GM18870 (cell line): Measurements from ENCODE around the gene CREB1.

Source experiments
- ATAC-seq: cut with Tn5 transposase; IDR thresholded peaks from one replicate; pipeline ENCODE4 v1.9.1; 2021; ENCODE audit warnings: moderate library complexity; ENCODE audit not compliant: unreplicated experiment

Gene CREB1

DNA sequence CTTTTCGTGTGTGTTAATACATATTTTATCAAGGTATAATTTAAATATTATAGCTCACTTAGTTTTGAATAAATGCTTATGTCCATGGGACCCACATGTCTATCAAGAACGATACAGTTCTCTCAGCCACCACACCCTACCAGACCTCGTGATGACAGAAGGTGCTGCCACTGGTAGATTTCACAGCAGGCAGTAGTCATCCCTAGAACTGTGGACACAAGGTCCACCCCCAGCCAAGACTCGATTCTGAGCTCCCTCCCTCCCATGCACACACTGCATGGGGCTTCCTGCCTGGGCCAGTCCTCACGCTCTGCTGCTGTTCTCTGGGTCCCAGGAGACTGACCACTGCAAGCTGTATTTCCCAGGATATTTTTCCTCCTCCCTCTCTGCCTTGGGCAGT, 26.5 kb upstream of the CREB1 start:
- peak; percentile 68 for ATAC-seq

DNA sequence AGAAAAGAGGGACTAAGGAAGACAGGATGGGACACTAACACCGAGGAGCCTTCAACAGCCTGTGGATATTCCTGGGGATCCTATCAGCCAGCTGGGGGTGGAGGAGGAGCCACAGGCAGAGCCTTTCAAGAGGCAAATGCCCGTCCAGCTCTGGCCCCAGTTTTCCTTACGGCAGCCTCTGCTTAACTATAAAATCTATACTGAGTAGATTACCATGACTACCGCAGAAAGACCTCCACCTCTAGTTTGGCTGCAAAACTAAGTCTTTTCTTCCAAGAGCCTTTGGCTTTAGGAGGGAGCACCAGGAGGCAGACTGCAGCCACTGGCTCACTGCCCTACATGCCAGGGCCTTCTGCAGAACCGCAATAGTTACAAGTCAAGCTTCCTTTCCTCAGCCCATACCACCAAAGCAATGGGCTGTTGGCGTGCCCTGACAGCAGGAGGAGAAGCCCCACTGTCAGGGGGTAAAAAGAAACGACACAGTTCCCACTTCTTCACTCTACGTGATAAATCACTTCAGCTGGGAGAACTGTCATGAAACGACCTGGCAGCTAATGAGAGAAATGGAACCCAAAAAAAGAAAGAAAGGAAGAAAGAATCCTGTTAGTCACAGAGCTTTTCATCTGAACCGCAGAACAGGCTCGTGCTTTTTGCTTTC, 25.1 kb upstream of the CREB1 start:
- no peak for ATAC-seq

DNA sequence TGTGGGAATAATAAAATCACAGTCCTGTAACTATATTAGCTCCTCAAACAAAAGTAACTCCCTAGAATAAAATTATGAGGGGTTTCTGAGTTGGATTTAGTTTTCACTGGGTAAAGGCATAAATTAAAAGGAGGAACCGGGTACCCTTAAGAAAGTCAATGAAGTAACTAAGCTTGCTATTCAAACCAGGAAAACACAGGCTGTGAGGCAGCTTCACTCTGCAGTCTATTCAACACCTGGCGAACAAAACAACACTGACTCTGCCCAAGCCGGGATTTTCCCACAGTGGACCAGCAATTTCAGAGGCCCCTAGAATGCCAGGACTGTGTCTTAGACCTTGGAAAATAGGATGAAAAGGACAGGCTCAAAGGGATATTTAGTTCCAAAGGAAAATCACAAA, 24.6 kb upstream of the CREB1 start:
- ATAC-seq: no peak

DNA sequence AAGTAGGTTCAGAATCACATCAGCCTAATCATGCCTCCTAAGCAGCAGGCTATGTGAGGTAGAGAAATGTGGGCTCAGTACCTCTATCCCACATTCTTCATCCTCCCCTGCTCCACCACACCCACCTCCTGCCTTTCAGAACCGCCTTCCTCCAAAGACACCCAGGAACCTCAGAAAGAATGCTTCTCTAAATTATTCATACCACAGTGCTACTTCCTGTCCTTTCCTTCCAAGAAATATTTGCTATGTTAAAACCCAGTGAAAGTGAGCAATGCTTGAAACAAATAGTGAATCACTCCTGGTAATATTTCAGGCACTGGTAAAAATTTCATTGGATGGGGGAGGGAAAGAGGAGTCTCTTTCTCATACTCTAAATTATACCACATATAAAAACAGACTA, 24.0 kb upstream of the CREB1 start:
- no peak for ATAC-seq

DNA sequence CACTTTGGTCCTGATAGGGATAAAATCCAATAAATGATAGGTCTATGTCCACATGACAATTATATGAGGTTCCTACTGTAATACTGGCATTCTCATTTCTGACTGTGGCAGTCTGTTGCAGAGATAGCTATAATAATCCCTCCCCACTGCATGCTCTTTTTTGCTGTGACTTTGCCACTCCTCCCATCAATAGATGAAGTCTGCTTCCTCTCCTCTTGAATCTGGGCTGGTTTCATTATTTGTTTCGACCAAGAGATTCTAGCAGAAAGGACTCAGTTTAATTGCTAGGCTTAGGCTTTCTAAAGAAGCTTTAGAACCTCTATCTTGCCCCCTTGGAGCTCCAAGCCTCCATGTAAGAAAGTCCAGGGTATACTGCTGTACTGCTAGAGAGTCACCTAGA, 23.3 kb upstream of the CREB1 start:
- ATAC-seq: no peak

DNA sequence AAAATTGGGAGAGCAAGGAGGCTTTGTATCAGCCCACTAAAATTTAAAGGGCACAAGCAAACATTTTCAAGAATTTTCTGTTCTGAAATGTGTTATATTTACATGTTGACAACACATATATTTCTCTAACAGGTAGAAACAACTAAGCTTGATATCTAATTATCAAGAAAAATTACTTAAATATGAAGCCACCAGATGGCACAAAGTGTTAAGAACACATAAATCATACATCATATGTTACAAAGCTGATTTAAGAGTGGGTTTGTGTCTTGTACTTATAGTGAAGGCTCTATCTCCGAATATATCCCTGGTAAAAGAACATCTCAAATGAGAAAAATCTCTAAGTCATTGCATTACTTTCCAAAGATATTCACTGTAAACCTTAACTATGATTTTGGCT, 19.6 kb upstream of the CREB1 start:
- ATAC-seq: no peak

DNA sequence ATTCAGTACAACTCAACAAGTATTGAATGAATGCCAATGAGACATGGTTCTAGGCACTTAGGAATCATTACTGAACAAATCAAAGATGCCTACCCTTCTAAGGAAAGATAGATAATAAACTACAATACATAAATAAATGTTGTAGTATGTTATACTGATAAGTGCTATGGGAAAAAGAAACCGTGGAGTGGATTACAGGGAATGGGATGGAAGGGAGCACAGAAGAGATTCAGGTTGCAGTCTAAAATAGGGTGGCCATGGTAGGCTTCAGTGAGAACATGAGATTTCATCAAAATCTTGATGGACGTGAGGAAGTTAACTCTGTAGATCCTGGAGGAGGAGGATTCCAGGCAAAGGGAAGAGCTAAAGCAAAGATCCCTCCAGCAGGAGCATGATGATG, 17.9 kb upstream of the CREB1 start:
- ATAC-seq: no peak

DNA sequence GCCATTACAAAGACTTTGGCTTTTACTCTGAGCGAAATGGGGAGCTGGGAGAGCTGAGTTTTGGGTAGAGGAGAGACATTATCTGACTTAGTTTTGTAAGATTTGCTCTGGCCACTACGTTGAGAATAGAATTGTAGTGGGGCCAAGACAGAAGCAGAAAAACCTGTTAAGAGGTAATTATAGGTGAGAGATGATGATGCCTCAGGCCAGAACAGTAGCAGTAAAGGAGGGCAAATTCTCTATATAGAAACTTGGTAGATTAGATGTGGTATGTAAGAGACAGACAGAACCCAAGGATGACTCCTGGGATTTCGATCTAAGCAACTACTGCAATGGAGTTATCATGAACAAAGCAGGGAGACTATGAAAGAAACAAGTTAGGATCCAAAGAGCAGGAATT, 17.4 kb upstream of the CREB1 start:
- no peak for ATAC-seq

DNA sequence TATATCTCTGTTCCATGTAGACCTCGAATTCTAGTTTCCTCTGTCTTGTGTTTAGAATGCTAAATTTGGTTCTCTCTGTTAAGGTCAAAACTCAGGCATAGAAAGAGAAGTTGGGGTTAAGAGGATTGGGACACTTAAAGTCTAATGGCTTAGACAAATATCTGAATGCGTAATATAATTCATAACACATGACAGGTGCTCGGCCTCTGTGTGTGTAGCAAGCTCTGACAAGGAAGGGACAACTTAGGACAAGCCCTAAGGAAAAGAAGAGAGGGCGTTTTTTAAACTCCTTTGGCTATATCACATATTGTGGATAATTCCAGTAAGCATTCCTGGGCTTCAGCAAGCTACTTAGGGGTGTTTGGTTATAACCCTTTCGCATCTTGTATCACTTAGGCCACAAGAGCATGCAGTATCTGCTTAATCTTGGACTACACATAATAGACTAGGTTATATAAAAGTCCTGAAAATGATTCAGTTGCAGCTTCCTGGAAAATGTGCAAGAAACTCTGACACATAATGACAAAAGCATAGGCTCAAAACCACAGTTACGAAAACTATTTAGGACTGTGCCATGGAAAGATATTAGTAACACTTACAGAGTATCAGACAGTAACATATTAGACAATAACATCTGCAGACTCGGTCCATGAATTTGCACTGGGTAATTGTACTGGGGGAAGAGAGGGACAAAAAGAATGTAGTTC, 16.1 kb upstream of the CREB1 start:
- ATAC-seq: no peak

DNA sequence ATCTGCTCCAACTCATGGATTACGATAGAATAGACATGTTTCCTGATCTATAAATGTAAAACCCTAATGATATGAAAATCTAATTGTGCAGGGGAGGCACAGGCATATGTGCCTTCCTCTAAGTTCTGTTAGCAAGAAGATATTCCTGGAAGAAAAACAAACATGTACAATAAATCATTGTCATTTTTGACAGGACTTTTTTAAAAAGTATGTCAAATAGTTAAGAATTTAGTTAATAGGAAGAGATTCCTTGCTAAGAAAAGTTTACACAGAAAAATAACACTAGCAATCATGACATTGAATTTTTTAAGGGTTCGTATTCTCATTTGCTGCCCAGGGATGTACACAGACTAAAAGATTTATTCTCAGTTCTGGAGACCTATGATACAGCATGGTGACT, 15.3 kb upstream of the CREB1 start:
- no peak for ATAC-seq

DNA sequence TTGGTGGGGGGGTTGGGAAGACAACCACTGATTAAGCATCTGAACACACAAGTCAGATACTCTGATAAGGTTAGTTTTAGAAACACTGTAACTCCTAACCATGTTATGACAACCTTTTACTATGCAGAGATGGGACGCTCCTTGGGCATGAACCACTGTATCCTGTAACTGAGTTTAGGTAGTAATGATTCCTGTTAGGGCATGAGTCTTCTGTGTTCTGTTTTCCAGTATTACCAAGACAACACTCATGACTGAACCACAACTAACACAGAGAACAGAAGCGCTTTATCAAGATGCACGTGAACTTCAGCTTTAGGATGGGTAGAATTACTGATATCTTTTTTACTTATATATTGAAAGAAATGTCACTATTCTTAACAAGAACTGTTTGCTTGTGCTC, 14.1 kb upstream of the CREB1 start:
- ATAC-seq: no peak

DNA sequence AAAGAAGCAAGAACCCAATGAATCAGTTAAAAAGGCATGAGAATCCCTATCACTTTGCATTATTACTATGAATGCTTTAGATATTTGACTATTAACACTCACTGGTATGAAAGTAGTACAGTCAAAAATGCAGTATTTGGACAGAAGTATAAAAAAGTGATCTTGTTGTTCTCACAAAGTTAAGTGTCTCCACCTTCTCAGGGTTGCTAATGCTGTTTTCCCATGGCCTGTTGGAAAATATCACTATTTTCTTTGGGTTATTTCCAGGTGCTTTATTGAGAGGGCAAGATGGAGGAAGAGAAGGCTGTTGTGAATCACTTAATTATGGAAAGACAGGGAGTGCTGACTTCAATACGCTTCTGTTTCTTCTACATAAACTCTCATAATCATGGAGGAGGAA, 13.6 kb upstream of the CREB1 start:
- no peak for ATAC-seq

DNA sequence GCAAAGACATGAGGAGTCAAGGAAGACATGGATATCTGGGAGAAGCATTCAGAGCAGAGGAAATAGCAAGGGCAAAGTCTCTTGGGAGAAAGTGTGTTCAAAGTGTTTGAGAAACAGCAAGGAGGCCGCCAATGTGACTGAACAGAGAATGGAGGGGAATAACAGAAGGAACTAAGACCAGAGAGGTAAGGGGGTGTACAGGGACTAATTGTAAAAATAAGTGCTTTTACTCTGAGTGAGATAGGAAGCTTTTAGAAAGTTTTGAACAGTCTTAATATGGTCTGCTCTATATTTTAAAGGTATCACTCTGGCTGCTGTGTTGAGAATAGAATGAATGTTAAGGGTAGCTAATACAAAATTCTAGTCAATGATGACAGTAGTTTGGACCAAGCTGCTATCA, 6.8 kb upstream of the CREB1 start:
- ATAC-seq: no peak

DNA sequence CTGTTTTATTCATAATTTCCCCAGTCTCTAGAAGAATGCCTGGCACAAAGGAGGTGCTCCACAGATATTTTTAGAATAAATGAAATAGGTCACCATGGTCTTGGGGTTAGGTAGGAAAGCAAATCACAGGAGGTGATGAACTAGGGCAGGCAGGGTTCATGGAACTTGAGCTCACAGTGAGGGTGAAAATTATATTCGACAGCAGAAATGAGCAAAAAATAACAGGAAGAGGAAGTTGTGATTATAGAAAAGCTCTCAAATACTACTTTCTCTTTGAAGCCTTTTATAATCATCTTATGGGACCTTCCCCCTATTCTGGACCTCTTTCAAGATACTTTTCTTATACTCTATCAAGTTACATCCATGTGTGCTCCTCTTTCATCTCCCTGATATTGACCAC, 4.5 kb upstream of the CREB1 start:
- no peak for ATAC-seq

DNA sequence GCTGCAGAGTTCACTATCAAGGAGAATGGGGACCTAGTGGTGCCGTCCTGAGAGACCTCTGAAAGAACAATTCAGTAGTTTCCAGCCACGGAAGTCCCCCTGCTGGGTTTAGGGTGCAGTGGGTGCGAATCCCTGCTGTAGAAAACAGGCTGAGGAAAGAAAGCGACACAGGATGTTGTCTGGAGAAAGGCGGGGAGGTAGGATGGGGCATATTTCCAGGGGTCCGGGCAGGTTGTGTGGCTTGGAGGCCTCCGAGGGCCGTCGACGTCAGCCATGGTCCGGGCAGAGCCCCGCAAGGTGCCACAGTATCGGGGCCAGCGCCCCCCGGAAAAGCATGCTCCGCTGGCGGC, 807 bp upstream of the CREB1 start:
- peak; percentile 8 for ATAC-seq

DNA sequence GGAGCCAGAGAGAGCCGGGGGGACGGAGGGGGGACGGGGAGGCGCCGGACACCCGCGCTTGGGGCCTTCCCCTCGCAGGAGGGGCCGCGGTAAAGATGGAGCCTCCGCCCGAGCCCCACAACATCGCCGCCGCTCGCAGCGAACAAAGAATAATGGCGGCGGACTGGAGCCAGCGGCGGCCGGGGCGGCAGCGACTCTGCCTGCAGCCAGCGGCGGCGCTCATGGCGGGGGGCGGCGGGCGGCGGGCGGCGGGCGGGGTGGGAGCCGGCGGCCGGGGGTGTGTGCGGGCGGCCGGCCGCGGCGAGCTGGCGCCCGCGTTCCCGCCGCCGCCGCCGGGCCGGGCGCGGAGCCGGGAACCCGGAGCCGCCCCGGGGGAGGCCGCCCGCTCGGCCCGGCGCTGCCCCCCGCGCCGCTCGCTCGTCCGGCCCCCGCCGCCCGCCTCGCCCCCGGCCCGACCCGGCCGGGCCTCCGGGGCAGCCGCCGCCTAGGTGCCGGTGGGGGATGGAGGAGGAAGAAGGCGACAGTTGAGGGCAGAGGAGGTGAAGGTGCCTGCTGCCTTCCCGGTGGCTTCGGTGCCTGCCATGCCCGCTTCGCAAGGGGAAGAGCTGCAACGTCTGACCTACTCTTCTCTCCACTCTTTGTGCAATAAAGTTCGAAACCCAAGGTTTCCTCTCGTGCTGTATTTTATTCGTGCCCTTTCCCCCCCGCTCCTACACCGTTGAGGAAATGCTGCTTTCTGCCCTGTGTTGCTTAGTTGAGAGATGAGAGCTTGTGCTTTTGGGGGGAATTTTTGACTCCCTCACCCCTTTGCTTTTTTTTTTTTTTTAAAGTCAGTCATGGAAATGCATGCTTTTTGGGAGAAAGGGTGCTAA, 634 bp downstream of the CREB1 start:
- ATAC-seq: no peak

DNA sequence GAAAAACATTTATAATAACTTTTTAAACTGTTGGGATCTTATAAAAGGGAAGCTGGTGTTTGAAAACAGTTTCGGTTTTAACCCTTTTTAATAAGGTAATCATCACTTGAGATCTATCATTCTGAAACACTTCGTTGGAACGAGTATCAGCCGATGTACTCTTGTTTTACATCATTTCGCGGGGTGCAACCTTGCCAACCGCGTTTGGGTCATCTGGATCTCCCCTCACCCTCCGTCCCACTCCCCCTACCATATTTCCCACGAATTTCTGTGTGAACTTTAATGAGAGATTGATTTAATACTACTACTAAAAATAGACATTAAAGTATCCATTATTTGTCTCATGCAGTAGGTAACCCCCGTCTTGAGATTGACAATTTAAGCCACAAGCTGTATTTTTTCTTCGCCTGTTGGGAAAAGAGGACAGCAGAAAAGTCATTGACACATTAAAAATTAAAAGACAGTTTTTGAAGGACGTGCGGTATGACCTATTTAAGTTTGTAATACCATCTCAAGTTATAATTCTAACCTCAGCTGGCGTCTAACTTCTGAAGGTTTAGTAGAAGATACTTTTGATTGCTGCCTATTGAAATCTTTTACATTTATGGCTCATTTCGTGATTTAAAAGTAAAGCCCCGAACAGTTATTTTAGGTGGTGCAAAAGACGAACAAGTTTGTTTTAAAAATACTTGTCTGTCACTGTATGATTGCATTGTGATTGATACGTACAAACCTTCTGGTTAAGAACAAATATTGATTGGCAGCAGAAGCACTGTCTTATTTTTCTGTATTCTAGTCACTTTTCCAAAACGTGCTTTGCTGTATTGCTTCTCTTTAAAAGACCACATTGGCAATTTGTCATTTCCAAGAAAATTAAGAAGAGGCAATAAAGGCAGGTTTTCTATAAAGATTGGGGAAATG, 1.5 kb downstream of the CREB1 start:
- ATAC-seq: no peak

DNA sequence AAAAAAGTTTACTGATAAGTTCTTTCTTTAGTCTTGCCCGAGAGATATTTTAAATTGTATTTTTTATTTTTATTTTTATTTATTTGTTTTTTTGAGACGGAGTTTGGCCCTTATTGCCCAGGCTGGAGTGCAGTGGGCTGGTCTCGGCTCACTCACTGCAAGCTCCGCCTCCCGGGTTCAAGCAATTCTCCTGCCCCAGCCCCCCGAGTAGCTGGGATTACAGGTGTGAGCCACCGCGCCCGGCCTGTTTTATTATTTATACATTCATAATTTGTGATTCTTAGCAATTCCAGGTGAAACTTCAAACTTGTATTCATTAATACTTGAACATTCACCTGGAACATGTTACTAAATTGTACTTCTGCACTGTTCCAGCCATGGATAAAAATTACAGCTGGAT, 2.9 kb downstream of the CREB1 start:
- no peak for ATAC-seq

DNA sequence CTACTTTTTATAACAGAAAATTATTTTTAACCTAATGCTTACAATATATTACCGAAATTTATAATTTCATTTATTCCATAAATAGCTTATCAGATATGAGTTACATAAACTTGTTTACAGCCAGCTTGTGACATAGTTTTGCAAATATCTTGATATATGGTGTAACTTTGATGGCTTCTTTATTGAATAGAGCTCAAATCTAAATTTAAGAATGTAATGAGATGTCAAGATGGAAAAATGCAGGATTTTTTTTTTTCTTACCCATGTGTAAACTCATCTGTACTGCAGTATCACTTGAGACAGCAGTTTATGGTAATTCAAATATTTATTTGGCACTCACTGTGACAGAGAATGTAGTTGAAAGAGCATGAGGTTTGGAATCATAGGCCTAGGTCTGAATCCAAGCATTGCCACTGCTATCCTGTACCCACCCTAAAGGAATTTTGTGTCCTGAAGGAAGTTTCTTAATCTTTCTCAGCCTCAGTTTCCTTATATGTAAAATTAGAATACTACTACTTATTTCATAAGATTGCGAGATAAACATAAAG, 3.8 kb downstream of the CREB1 start:
- no peak for ATAC-seq

DNA sequence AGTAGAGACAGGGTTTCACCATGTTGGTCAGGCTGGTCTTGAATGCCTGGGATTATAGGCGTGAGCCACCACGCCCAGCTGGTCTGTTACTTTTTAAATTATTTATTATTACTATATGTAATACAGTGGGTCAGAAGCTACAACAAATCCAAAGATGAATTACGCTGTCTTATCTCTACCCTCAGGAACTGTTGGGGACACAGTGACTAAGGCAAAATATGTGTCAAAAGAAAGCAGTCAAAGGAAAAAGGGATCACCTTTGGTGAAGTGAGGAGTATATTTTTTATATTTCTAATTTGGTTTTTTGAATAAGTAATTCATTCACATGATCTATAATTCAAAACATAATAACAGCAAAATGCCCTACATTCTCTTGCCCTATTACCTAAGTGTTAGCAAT, 4.7 kb downstream of the CREB1 start:
- no peak for ATAC-seq

DNA sequence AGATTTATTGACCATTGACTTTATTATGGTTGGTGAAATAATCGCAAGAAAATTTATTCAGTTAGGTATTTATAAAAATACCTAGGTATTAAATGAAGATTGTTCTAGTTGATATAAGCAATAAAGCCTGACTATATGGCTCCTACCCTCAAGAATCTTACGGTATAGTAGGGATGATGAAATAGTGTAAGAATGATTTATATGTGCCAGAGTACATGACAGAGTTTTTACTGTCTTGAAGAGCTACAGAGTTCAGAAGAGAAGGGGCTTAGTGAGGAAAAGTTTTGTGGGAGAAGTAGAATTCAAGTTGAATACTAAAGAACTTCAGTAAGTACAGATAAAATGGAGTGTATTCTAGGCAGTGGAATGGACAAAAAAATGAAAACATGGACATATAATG, 9.7 kb downstream of the CREB1 start:
- no peak for ATAC-seq
